BJ (cell line): ENCODE data around the gene IPCEF1. TPM values are rescaled to one million over a fixed set of nuclear protein-coding genes. Genes with fewer than 3 reads are reported as not detected.

Source experiments
- CTCF ChIA-PET: fragments of 350-600 bp; formaldehyde crosslinking; extraction: SDS; loops from one replicate; lab custom pipeline; 2021; ENCODE audit warnings: antibody characterized with exemption, inconsistent platforms; lab: Yijun Ruan, JAX
- POLR2A ChIA-PET: fragments of 300-600 bp; sonication (Branson Sonifier 250); formaldehyde crosslinking; extraction: SDS; loops from one replicate; lab custom pipeline; 2021; ENCODE audit warnings: antibody characterized with exemption; lab: Charles Lee
- DNase-seq: peaks from one replicate; pipeline ENCODE4 v3.0.0-alpha.2; 2011; ENCODE audit warnings: low read depth
- H3K27me3 ChIP-seq: 2 replicates; pipeline ENCODE4 v1.6.0; 2011; ENCODE audit warnings: low read length; ENCODE audit not compliant: control insufficient read depth, insufficient read depth
- H3K36me3 ChIP-seq: 2 replicates; pipeline ENCODE4 v1.5.1; 2011; ENCODE audit warnings: low read length; ENCODE audit not compliant: control insufficient read depth, insufficient read depth
- H3K4me3 ChIP-seq: 2 replicates; pipeline ENCODE4 v1.5.1; 2011; ENCODE audit warnings: low read depth, mild to moderate bottlenecking, control low read depth, low read length
- CTCF ChIP-seq: IDR thresholded peaks from 2 replicates; pipeline ENCODE4 v1.5.1; 2011; ENCODE audit warnings: low read depth, mild to moderate bottlenecking, control low read depth, inconsistent platforms, low read length, moderate library complexity; ENCODE audit not compliant: insufficient read depth
- polyA plus RNA-seq: library from polyadenylated mRNA; depleted of rRNA; stranded (reverse); fragments of >200 nt; gene quantifications from 2 replicates; pipeline ENCODE4 v1.2.3, GENCODE V29; 2011

Gene IPCEF1
- polyA plus RNA-seq, 1 experiment, result 0.02 TPM

- ChIA-PET CTCF (interaction anchor here (0.6 to 1.1 kb wide), 4 partner anchors 9 to 107 kb away, joined by 3 to 5 read pairs (median 4); no protein-coding TSS in a partner anchor), POLR2A (no interaction called here)
Measured at GRCh38 chr6:154266560-154267099, 90.0 kb downstream of the IPCEF1 start.

GRCh38 chr6:154261688-154262397 is 94.8 kb downstream of the IPCEF1 start:
- CTCF ChIA-PET, result interaction anchor here (0.7 to 3.6 kb wide), 3 partner anchors 14 to 73 kb away, joined by 3 to 13 read pairs (median 3); no protein-coding TSS in a partner anchor

More at GRCh38 chr6:154266560-154267099, 90.0 kb downstream of the IPCEF1 start:
- TF ChIP-seq CTCF, result no peak
- no peaks in the 10 kb centered on the region for H3K36me3 ChIP-seq
- no peak for DNase-seq
- H3K27me3 ChIP-seq, result no peaks in the 10 kb centered on the region
- no peak overlapping the region for H3K4me3 ChIP-seq

GRCh38 chr6:154258064-154258757 is 98.4 kb downstream of the IPCEF1 start:
- H3K4me3 ChIP-seq, result no peak overlapping the region
- ChIA-PET POLR2A (no interaction called here), CTCF (interaction anchor here (1.5 kb wide), 1 partner anchor 19 kb away, joined by 4 read pairs; no protein-coding TSS in a partner anchor)
- H3K27me3 ChIP-seq, result no peaks in the 10 kb centered on the region
- DNase-seq, result no peak
- no peaks in the 10 kb centered on the region for H3K36me3 ChIP-seq
- TF ChIP-seq CTCF, result no peak

More at GRCh38 chr6:154261688-154262397, 94.8 kb downstream of the IPCEF1 start:
- POLR2A ChIA-PET, result no interaction called here
- H3K4me3 ChIP-seq, result no peak overlapping the region
- no peaks in the 10 kb centered on the region for H3K27me3 ChIP-seq
- no peak for TF ChIP-seq CTCF
- no peaks in the 10 kb centered on the region for H3K36me3 ChIP-seq
- no peak for DNase-seq

- POLR2A ChIA-PET, result no interaction called here
- no peak for DNase-seq
- no peak for TF ChIP-seq CTCF
- CTCF ChIA-PET, result interaction anchor here (1.5 kb wide), 1 partner anchor 20 kb away, joined by 4 read pairs; no protein-coding TSS in a partner anchor
- Histone ChIP-seq H3K27me3 (no peaks in the 10 kb centered on the region), H3K36me3 (no peaks in the 10 kb centered on the region), H3K4me3 (no peak overlapping the region)
Measured at GRCh38 chr6:154257067-154257466, 99.5 kb downstream of the IPCEF1 start.

GRCh38 chr6:154252678-154253077 is 103.9 kb downstream of the IPCEF1 start:
- POLR2A ChIA-PET, result no interaction called here

More at GRCh38 chr6:154252678-154253077, 103.9 kb downstream of the IPCEF1 start:
- no peak for TF ChIP-seq CTCF
- Histone ChIP-seq H3K4me3 (no peak overlapping the region), H3K36me3 (no peaks in the 10 kb centered on the region), H3K27me3 (no peaks in the 10 kb centered on the region)
- no peak for DNase-seq
- CTCF ChIA-PET, result interaction anchor here (1.0 kb wide), 1 partner anchor 22 kb away, joined by 3 read pairs; no protein-coding TSS in a partner anchor
